H1 (cell line): ENCODE measurements around the gene VENTX. TPM values are rescaled to one million over a fixed set of nuclear protein-coding genes. Genes with fewer than 3 reads are reported as not detected.

ENCODE experiments used
- CTCF ChIA-PET: fragments of 300-600 bp; sonication (Branson Sonifier 250); formaldehyde crosslinking; loops from one replicate; lab custom pipeline; 2021; ENCODE audit not compliant: partially characterized antibody; lab: Charles Lee
- POLR2A ChIA-PET: fragments of 300-600 bp; sonication (Branson Sonifier 250); formaldehyde crosslinking; loops from one replicate; lab custom pipeline; 2021; ENCODE audit warnings: inconsistent platforms; ENCODE audit not compliant: partially characterized antibody; lab: Charles Lee
- DNase-seq, 2 experiments: peaks; one replicate each; pipeline versions ENCODE4 v3.0.0 to v3.0.0-alpha.2; 2010 to 2022; ENCODE audit warnings: low spot score in 2 of 2, low read depth in 1 of 2, mixed read lengths in 1 of 2
- FAIRE-seq: peaks from 2 replicates; lab custom pipeline; 2011; peaks lifted over from hg19 to GRCh38; lab: Jason Lieb, UNC
- H2AFZ ChIP-seq: 2 replicates; pipeline ENCODE4 v1.8.1; 2012; ENCODE audit warnings: low read length, inconsistent platforms
- H2AK5ac ChIP-seq: 2 replicates; pipeline ENCODE4 v1.6.1; 2013; ENCODE audit warnings: low read depth, low read length
- H2BK120ac ChIP-seq: replicated peaks from 2 replicates; pipeline ENCODE3; 2013; ENCODE audit warnings: low read depth, low read length, inconsistent platforms
- H2BK12ac ChIP-seq: 2 replicates; pipeline ENCODE4 v1.6.1; 2013; ENCODE audit warnings: low read depth, low read length
- H2BK15ac ChIP-seq: 2 replicates; pipeline ENCODE4 v1.6.1; 2013; ENCODE audit warnings: low read length
- H2BK20ac ChIP-seq: 2 replicates; pipeline ENCODE4 v1.6.1; 2013; ENCODE audit warnings: low read length
- H2BK5ac ChIP-seq: 2 replicates; pipeline ENCODE4 v1.6.1; 2013; ENCODE audit warnings: low read depth, low read length
- H3K14ac ChIP-seq: 2 replicates; pipeline ENCODE4 v1.6.1; 2013; ENCODE audit warnings: inconsistent platforms; ENCODE audit not compliant: insufficient read length
- H3K18ac ChIP-seq: 2 replicates; pipeline ENCODE4 v1.6.1; 2013; ENCODE audit warnings: low read length; ENCODE audit errors: extremely low read depth
- H3K23ac ChIP-seq: 2 replicates; pipeline ENCODE4 v1.6.1; 2013; ENCODE audit warnings: inconsistent platforms; ENCODE audit not compliant: insufficient read length
- H3K23me2 ChIP-seq: 2 replicates; pipeline ENCODE4 v1.6.1; 2013; ENCODE audit warnings: low read depth, low read length
- H3K27ac ChIP-seq: 2 replicates; pipeline ENCODE4 v1.6.1; 2011; ENCODE audit warnings: low read depth, low read length, inconsistent platforms
- H3K27me3 ChIP-seq, 4 experiments: replicated peaks in 1 of 4; 1 replicate in 1 of 4; 2 replicates in 3 of 4; pipeline versions ENCODE4 v1.6.1 to v1.8.1; 2011 to 2013; ENCODE audit warnings: low read length in 3 of 4, mild to moderate bottlenecking in 3 of 4, inconsistent platforms in 2 of 4, mixed read lengths in 2 of 4, moderate library complexity in 1 of 4; ENCODE audit not compliant: control insufficient read depth in 3 of 4, insufficient read depth in 3 of 4; ENCODE audit errors: extremely low read depth in 1 of 4
- H3K36me3 ChIP-seq, 4 experiments: 2 replicates each; pipeline versions ENCODE4 v1.6.1 to v1.8.1; 2011 to 2013; ENCODE audit warnings: mild to moderate bottlenecking in 4 of 4, low read length in 3 of 4, moderate library complexity in 2 of 4, control low read depth in 1 of 4, inconsistent platforms in 1 of 4; ENCODE audit not compliant: insufficient read depth in 4 of 4, control insufficient read depth in 2 of 4
- H3K4ac ChIP-seq: replicated peaks from 2 replicates; pipeline ENCODE3; 2013; ENCODE audit warnings: low read length, low read depth, mixed read lengths, inconsistent platforms; ENCODE audit not compliant: insufficient read length
- H3K4me1 ChIP-seq, 4 experiments: replicated peaks in 1 of 4; 1 replicate in 1 of 4; 2 replicates in 3 of 4; pipeline versions ENCODE4 v1.6.1 to v1.8.1; 2011 to 2013; ENCODE audit warnings: low read length in 3 of 4, inconsistent platforms in 2 of 4, mixed read lengths in 1 of 4; ENCODE audit not compliant: insufficient read depth in 4 of 4, control insufficient read depth in 3 of 4
- H3K4me2 ChIP-seq, 2 experiments: 2 replicates each; pipeline versions ENCODE4 v1.6.1 to v1.8.1; 2011 to 2013; ENCODE audit warnings: low read depth in 2 of 2, low read length in 2 of 2, control low read depth in 1 of 2, inconsistent platforms in 1 of 2, mild to moderate bottlenecking in 1 of 2; ENCODE audit not compliant: insufficient read depth in 1 of 2
- H3K4me3 ChIP-seq, 4 experiments: fragments of 200-600, 300-600 bp in 1 of 4; sonication (generic), shearing (Covaris generic), sonication (Bioruptor Twin) in 1 of 4; 2 replicates each; pipeline versions ENCODE4 v1.5.1 to v1.8.1; 2011 to 2016; ENCODE audit warnings: low read length in 4 of 4, low read depth in 3 of 4, control low read depth in 2 of 4, inconsistent platforms in 2 of 4, mild to moderate bottlenecking in 2 of 4, mixed read lengths in 1 of 4, moderate library complexity in 1 of 4; ENCODE audit not compliant: insufficient read depth in 2 of 4; ENCODE audit errors: extremely low read depth in 1 of 4
- H3K56ac ChIP-seq: replicated peaks from 2 replicates; pipeline ENCODE3; 2013; ENCODE audit warnings: low read depth, mild to moderate bottlenecking, mixed read lengths, low read length, inconsistent platforms; ENCODE audit not compliant: insufficient read length
- H3K79me1 ChIP-seq: 2 replicates; pipeline ENCODE4 v1.6.1; 2013; ENCODE audit warnings: low read depth, low read length, control low read depth
- H3K79me2 ChIP-seq, 2 experiments: 2 replicates each; pipeline versions ENCODE4 v1.6.1 to v1.8.1; 2012 to 2013; ENCODE audit warnings: low read length in 2 of 2, mild to moderate bottlenecking in 2 of 2, inconsistent platforms in 1 of 2; ENCODE audit not compliant: insufficient read depth in 2 of 2, control insufficient read depth in 1 of 2
- H3K9ac ChIP-seq, 4 experiments: replicated peaks in 1 of 4; 1 replicate in 1 of 4; 2 replicates in 3 of 4; pipeline versions ENCODE4 v1.6.1 to v1.8.1; 2011 to 2013; ENCODE audit warnings: low read depth in 3 of 4, low read length in 3 of 4, control low read depth in 2 of 4, mild to moderate bottlenecking in 2 of 4, moderate library complexity in 2 of 4, inconsistent platforms in 1 of 4; ENCODE audit errors: extremely low read depth in 1 of 4
- H3K9me3 ChIP-seq, 2 experiments: 2 replicates each; pipeline versions ENCODE4 v1.6.1 to v1.8.1; 2012 to 2013; ENCODE audit warnings: mild to moderate bottlenecking in 2 of 2, moderate library complexity in 2 of 2, control low read depth in 1 of 2, inconsistent platforms in 1 of 2, low read depth in 1 of 2, low read length in 1 of 2, mixed read lengths in 1 of 2; ENCODE audit not compliant: insufficient read depth in 2 of 2
- H4K20me1 ChIP-seq, 2 experiments: replicated peaks in 1 of 2; 2 replicates each; pipeline versions ENCODE3 to v1.8.1; 2011 to 2013; ENCODE audit warnings: inconsistent platforms in 2 of 2, low read length in 2 of 2, mild to moderate bottlenecking in 1 of 2; ENCODE audit not compliant: insufficient read depth in 2 of 2, control insufficient read depth in 1 of 2
- H4K5ac ChIP-seq: 2 replicates; pipeline ENCODE4 v1.6.1; 2013; ENCODE audit warnings: low read length, low read depth, mixed read lengths, inconsistent platforms; ENCODE audit not compliant: insufficient read length
- H4K8ac ChIP-seq: 2 replicates; pipeline ENCODE4 v1.8.0; 2013; ENCODE audit warnings: mild to moderate bottlenecking, moderate library complexity, low read length, inconsistent platforms; ENCODE audit not compliant: insufficient read depth; ENCODE audit errors: extremely low read depth
- H4K91ac ChIP-seq: replicated peaks from 2 replicates; pipeline ENCODE3; 2013; ENCODE audit warnings: low read length, mixed read lengths, inconsistent platforms; ENCODE audit not compliant: insufficient read length
- WGBS, 2 experiments: shearing (Covaris generic) in 1 of 2; methylation state at CpG; one replicate each; pipeline versions ENCODE4 v1.1.6 to v1.1.7; 2013 to 2015; ENCODE audit warnings: low lambda C conversion rate in 2 of 2, mixed read lengths in 2 of 2, inconsistent platforms in 1 of 2, low coverage in 1 of 2, missing lambda C conversion rate in 1 of 2; ENCODE audit not compliant: insufficient replicate concordance in 2 of 2, insufficient coverage in 1 of 2, insufficient read length in 1 of 2; ENCODE audit errors: extremely low coverage in 1 of 2, missing lambda C conversion rate in 1 of 2; 5-methylcytosine and 5-hydroxymethylcytosine counted together
- polyA plus RNA-seq, 7 experiments: library from polyadenylated mRNA; depleted of rRNA in 3 of 7; stranded (reverse) in 5 of 7; unstranded in 2 of 7; fragments of >200 nt in 5 of 7; fragments of 200-250 nt in 2 of 7; gene quantifications; 1 replicate in 5 of 7; 2 replicates in 1 of 7; 4 replicates in 1 of 7; pipeline versions ENCODE4 v1.2.1 to v1.2.3, GENCODE V29; 2011 to 2013; ENCODE audit warnings: missing spikeins in 2 of 7, mixed read lengths in 2 of 7
- total RNA-seq: library from RNA; stranded (reverse); fragmentation: NEBNext Ultra II Directional; extraction: Animal tissue kit (Norgen Biotek cat#: 25700); gene quantifications from 2 replicates; pipeline ENCODE4 v1.2.1, GENCODE V29; 2021

The VENTX gene
- total and polyA plus RNA-seq, 2 of the 8 experiments (the other 6 are each of a cell fraction or from before 2014, with no cell fraction given), result 5.6 TPM

DNA sequence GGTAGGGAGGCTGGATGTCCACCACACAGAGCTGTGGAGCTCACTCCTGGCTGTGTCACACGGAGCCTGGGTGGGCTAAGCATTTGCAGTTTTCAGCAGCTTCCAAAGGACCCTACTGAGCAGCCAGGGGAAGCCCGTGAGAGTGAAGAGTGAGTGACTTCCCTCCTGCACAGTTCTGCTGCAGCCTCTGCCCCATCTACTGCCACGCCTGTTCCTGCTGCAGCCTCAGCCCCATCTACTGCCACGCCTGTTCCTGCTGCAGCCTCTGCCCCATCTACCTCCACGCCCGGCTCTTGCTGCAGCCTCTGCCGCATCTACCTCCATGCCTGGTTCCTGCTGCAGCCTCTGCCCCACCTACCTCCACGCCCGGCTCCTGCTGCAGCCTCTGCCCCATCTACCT is 26.8 kb downstream of the VENTX start:
- Histone ChIP-seq H2BK15ac (no peak overlapping the region), H3K27ac (no peak overlapping the region), H3K4me1 (peaks cover 0 to 11% (median 5%) of the 10 kb centered on the region in 4 experiments; a peak in 4 of 7 replicates), H3K79me2 (no peaks in the 10 kb centered on the region), H4K5ac (no peak overlapping the region), H3K23me2 (peaks cover 7% of the 10 kb centered on the region; the same call in 1 of the 2 replicates), H3K4ac (no peak overlapping the region), H3K9me3 (no peaks in the 10 kb centered on the region), H3K79me1 (no peaks in the 10 kb centered on the region), H2BK12ac (no peak overlapping the region), H2BK120ac (no peak overlapping the region), H3K4me3 (no peak overlapping the region), H3K56ac (no peak overlapping the region), H4K8ac (no peak overlapping the region), H3K14ac (no peak overlapping the region), H3K4me2 (no peak overlapping the region), H2AFZ (no peak overlapping the region), H4K20me1 (no peaks in the 10 kb centered on the region), H2AK5ac (no peak overlapping the region), H3K27me3 (peaks cover 0 to 15% (median 8%) of the 10 kb centered on the region in 4 experiments; a peak in 6 of 7 replicates), H3K9ac (no peak overlapping the region), H3K23ac (no peak overlapping the region), H4K91ac (no peak overlapping the region), H3K18ac (no peak overlapping the region), H2BK5ac (no peak overlapping the region), H3K36me3 (no peaks in the 10 kb centered on the region), H2BK20ac (no peak overlapping the region)
- ChIA-PET POLR2A (interaction anchor here (0.6 to 2.3 kb wide), 7 partner anchors 9 to 164 kb away, joined by 3 to 6 read pairs (median 3); partner anchors contain the start of gene VENTX), CTCF (interaction anchor here (1.0 to 2.4 kb wide), 5 partner anchors 9 to 121 kb away, joined by 3 to 8 read pairs (median 5); partner anchors contain the start of gene ADAM8)
- no peak for DNase-seq
- 79% methylated on average over 9 of the region's 9 CpGs; no CpG with 5 or more reads in 1 of the 2 experiments for WGBS, 2 experiments
- FAIRE-seq, result no peak
